TTC549 (cell line): ENCODE data around the gene MYORG.
A peak's percentile ranks its signal among the peaks of the same experiment; 100 is the strongest.

Experiments
- FAIRE-seq: peaks from 2 replicates; lab custom pipeline; 2012; peaks lifted over from hg19 to GRCh38; lab: Jason Lieb, UNC

The MYORG gene

DNA sequence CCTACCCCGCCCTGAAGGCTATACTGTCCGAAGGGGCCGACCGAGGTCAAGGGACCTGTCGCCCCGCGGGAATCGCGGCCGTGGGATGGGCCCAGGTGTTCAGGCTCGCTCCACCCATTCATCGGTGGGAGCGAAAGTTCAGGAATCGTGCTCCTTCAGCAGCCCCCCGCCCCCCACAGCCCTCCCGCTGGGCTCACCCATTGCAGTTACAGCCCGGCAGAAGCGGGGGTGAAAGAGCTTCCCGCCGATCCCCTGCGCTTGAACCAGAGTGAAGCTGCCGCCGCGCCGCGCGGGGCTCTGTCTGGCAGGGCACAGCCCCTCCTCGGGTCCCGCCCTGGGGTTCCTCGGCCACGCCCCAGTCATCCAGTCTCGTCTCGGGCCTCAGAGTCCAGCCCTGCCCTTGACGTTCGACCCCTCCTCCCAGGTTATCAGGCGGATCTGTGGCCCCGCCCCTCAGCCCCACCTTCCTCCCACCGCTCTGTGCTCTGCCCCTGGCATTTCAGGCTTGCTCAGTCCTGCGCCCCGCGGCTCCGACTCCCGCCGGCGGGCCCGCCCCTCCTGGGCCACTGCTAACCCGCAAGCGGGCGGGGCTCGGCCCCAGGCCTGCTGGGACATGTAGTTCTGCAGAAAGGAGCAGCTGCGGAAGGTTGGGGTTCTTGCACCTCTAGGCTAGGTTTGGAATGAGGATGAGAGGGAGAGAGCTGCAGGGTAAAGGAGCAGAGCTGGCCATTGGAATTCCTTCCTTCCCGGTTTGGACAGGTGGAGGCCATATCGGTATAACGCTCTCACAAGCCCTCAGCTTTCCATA lies at the start of gene MYORG:
TSS of gene MYORG (minus strand) at position 303 of the 808 bp plus-strand sequence. CDS start 3,955 bp downstream, outside the sequence.
- peak; percentile 77 for FAIRE-seq

DNA sequence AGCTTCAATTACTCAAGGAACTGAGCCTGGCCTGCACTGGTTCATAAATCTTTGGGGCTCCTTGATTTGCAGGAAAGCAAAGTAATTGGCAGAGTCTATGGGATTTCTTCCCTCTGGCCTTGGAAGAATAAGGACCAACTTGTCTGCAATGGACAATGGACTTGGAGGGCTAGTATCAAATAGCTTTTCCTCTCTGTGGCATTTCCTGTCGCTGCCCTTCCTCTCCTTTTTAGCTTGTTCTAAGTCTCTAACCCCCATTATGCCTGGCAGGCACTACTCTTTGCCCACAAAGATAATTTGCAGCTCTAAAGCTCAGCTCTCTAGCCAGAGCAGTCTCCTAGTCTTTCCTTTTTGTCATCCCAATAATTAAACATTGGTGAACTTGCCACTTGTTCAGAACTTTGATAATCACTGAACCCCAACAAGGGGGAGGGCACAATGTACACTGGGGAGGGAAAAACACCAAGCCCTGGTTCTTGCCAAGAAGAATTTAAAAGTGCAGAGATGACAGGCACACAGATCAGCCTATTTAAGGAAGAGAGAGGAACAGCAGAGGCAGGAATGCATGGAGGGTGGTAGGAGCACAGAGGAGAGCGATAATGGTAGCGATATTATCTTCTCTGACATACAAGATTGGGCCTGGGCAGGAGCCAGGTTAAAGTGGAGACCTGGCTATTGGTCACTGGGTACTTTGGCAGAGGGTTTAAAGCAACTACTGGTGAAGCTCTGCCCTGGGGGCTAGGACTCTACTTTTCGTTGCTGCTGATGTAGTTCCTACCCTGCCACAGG lies 43.2 kb upstream of the MYORG start:
- no peak for FAIRE-seq

DNA sequence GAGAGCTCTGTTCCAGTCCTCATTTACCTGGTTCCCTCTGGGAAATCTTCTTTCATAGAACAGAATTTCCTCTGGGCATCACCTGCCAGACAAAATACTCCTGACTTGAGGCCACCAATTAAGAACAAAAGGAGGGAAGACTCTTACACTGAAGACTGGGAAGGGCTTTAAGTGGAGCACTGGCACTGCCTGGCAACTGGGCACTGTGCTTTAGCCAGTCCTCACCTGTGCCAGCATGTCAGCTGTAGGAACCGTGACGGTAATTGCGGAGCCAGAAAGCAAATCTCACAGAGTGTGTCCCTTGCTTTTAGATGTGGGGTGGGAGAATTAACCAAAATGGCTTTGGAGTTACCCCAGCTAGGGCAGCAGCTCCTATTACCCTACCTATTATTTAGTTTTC lies 41.0 kb upstream of the MYORG start:
- FAIRE-seq = no peak

DNA sequence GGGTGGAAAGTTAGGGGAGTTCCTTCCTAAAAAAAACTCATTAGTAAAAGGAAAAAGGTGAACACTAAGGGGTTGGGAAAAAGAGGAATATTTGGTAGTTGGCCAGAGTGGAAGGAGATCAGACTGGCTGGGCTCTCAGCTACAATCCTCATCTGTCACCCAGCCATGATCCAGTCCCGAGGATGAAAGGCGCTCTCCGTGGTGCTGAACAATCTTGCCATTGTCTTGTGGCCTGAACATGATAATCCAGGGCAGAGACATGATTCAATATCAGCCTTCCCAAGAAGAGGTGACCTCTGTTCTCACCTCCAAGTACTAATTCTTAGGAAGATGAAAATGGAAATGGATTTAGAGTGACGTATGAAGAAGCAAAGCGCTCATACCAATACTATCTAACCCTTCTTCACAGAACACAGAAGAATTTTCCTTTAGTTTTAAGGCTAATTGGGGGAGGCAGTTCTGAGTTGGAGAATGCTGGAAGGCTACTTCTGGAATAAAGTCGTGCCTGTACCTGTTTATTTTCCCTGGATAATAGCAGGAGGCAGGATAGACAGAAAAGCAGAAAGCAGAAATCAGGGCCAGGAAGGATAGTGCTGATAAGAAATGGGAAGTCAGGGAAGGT lies 36.6 kb upstream of the MYORG start:
- no peak for FAIRE-seq

DNA sequence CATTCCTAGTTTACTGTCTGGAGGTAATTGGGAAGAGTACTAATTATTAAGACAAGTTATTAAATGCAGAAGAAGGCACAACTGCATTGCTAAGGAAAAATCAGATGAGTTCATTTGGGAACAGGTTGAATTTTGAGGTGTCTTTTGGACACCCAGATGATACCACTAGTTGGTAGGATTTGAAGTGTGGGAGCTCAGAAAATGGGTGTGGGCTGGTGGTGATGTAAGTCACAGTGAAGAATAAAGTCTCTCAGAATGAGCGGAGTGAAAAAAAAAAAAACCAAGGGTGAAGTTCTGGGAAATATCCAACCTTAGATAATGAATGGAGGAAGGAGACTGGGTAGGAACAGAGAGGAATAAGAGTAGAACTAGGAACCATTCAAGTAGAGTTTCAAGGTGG lies 35.6 kb upstream of the MYORG start:
- FAIRE-seq = no peak

DNA sequence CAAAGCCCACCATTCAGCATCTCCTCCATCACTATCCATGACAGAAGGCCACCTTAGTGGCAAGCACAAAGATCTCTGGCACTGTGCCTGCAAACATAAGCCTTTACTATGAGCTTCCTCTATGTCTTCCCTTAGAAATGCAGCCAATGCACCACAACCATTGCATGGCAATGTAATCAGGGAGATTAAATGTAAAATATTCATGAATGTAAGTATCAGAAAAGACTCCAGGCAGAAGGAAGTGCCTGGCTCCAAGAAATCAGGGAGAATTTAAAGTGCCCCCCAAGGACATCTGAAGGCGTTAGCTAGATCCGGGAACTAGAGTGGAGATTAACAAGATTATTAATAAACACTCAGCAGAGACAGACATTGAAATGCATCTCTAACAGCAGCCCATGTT lies 32.5 kb upstream of the MYORG start:
- FAIRE-seq = no peak

DNA sequence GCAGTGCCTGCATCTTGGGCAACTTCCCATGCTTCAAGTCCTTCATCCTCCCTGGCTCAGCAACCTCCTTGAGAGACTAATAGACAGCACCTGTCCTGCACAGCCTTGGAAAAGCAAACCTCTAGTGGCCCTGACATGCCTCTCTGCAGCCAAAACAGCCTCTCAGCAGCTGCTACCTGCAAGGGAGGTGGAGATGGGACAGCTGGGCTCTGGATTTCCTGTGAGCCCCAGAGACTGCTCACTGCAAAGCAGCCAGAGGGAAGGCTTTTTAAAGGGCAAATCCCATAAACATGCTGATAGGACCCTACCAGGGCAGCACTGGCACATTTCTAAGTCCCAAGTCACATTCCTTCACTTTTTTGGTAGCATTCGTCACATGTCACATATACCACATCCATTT lies 31.5 kb upstream of the MYORG start:
- no peak for FAIRE-seq

DNA sequence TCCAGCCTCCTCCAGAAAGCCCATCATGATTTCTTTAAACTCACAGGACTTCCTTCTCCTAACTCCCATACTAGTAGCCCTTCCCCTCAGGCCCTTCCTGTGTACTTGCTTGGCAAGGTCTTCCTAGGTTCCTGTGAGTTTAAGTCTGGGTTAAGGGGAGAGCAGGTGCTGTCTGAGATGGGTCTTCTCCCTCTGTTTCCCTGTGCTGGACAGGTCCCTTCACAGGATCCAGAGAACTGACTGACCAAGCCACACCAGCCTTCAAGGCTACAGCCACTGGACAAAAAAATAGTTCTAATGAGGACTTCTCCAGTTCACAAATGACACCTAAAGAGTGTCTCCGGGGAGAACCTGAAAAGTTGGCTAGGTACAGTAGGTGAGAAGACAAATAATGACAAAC lies 29.5 kb upstream of the MYORG start:
- FAIRE-seq = no peak

DNA sequence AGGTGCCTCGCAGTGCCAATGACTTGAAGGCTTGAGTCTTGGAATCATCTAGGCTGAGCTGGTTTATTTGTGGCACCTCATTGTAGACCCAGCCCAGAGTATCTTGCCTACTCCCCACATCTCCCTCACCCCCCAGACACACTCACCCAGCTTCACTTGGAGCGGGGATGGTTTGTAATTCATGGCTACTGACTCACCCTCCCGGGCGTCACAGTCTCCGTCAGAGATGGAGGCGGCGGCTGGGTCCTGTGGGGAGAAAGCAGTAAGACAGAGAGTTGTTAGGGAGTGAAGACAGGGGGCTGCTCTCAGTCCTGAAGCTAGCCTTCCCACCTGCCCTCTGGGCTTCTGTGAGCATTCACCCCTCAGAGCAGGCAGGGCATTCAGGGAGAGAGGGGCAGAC lies 29.0 kb upstream of the MYORG start:
- FAIRE-seq = no peak

DNA sequence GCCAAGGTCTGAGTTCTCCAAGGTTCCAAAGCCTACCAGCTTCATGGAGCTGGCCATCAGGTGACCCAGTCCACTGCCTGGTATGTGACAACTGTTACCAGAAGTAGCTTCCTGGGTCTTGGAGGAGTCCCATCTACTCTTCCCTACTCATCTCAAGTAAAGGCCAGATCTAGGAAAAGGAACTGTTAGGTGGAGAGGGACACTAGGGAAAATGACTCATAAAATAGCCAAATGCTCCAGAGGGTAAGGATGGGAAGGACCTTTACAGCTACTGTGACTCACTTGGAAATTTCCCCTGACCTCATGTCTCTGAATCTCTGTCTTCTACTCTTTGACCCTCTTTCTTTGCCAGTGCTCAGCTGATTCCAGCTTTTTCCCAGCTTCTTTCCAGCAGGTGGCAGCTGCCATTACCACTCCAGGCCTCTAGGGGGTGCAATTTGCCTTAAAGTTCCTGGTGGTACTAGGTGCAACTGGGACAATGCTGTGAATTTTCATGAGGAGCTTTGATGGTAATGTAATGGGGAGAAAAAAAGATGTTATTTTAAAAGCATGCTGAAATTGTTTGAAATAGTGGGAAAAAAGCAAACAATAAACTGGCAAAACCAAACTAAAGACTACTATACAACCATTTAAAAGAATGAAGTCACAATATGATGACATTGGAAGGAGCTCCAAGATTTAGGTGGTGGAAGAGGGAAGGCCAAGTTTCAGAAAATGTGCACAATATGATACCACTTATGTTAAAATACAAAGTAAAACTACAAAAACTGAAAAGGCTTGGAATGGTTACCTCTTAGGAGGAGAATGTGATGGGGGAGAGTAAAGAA lies 27.1 kb upstream of the MYORG start:
- peak; percentile 42 for FAIRE-seq

DNA sequence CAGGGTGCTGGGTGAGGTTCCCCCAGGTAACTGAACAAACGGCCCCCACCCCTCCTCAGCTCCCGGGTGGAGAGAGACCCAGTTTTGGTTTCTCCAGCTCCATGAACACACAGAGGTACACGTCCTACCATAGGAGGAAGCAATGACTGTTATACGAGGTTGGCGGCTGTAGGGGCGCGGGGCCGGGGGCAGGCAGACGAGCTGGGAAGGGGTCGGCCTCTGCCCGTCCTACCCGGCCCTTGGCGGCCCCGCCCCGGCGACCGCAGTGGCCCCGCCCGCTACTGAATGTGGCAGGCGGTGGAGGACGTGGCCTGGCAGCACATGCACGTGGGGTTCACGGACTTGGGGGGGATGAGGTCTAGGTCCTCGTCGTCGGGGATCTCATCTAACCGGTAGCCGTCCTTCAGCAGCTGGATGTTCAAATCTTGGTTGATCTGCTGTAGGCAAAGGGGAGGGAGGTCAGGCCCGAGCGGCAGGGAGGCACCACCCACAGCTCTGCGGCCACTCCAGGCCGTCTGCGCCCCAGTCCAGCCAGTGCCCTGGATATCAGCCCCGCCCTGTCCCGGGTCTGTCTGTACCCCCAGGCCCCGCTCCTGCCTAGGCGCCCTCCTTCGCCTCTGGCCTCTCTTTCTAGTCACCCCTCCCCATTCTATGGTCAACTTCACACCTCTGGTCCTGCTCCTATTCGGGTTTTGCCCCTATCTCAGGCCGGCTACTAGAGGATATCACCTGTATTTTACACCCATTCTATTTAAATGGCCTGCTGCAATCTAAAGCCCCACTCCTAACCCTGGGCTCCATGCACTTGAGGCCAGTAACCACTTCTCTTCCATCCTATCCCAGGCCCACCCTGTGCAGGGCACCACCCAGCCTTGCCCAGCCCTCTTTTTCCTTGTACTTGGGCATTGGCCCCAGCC lies 24.2 kb upstream of the MYORG start:
- no peak for FAIRE-seq

DNA sequence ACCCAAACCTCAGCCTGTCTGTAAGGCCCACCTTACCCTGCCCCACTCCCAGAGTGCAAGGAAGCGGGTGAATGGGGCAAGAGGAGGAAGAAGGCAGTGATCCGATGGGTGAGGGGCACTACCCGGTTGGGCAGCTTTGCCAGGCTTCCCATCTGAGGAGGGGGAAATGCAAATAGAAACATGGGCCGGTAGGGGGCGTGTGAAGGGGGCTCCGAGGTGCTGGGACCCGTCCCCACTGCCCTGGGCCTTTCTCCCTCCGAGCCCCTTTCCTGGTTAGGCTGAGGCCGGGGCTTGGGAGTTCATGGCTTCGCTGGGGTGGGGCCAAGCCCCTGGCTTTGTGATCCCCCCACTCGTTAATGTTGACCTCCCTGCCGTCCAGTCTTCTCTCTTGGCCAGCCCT lies 23.6 kb upstream of the MYORG start:
- no peak for FAIRE-seq

DNA sequence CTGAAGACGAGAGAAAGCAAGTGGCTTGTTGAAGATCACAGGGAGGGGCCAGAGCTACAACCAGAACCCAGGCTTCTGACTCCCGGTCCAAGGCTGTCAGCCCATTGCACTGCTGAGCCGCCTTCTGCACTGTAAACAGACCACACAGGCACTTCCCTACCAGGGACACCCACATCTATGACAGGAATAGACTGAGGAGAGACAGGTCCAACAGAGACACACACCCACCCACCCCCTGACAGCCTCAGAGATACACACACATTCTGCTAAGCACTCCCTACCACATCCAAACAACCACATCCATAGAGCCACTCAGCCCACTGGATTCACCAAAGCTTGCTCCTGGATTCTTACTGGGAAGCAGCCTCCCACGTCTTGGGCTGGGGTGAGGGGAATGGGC lies 23.0 kb upstream of the MYORG start:
- FAIRE-seq = no peak

DNA sequence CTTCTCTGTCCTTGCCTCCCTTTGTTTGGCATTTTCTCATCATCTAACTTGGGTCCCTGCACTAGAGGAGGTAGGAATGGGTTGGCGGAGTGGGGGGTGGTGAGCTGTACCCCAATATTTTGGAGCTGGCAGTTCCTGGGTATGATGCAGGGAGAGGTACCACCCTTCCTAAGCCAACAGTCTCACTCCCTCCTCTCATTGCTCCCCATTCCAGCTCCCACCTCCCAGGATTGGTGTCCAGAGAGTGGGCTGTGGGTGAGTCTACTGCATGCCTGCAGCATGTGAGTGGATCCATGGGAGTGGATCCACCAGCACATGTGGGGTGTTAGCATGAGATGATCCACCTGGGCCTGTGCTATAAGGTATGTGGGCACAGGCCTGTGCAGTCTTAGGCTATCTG lies 22.2 kb upstream of the MYORG start:
- FAIRE-seq = no peak

DNA sequence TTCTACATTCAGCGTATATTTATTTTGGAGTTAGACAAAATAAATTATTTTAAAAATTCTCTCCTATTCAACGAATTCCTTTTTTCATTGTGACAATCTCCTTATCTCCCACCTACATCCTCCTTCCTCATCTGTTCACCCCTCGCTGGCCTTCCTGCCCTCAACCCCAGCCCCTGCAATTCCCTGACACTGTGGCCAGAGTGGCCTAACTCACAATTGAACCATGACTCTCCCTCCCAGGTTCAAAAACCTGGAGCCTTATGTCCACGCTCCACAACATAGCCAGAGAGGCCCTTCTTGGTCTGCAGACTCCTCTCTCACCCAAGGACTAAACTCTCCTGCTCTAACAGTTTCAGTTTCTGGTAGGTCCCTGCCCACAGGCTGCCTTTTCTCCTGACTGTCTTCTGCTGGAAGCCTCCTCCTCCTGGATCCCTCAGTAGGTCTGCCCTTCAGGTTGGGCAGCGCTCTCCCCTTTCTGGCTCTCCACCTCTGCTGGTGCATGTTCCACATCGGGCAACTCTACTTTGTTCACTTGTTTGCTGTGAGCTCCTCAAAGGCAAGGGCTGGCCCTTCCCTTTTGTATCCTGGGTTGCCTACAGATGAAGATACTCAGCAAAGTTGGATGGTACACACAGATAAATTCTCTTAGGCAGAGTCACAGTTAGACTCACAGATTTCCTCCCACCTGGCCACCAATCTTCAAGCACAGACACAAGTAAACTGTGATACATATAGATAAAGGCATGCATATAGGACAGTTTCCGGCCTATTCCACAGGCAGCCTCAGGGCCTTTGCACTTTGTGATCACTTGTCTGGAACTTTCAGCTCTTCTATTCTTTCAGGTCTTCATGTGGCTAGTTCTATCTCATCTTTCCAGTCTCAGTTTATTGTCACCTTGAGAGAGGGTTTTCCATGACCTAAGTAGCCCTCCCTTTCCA lies 19.8 kb upstream of the MYORG start:
- FAIRE-seq = no peak

DNA sequence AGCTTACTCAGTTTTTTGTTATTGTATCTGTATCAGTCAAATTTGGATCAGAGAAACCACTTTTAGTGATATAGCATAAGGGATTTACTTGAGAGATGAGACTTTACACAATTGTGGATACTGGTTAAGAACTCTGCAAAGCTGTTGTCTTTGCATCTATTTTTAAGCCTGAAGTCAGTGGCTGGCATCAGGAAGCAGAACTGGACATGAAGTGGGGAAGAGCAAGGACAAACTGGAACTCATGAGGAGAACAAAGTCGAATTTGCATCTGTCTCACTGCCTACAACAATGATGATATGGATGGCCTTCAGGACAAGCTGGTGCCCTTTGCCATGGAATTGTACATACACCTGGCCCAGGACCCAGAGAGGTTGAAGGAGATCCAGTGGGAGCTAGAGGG lies 15.8 kb upstream of the MYORG start:
- FAIRE-seq = no peak

DNA sequence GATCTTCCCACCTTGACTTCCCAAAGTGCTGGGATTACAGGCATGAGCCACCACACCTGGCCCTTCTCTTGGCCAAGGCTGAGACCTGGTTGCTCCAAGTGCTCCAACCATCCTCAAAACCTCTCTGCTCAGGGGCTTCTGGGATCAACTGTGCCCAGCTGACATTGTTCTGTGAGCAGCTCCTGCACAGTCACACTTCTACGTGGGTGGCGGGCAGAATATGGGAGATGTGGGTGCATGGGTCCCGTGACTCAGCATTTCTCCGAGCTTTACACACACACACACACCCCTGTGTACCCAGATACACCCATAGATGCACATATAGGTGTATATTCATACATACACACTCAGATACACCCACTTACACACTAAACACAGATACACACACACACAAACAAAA lies 10.5 kb upstream of the MYORG start:
- FAIRE-seq = no peak

DNA sequence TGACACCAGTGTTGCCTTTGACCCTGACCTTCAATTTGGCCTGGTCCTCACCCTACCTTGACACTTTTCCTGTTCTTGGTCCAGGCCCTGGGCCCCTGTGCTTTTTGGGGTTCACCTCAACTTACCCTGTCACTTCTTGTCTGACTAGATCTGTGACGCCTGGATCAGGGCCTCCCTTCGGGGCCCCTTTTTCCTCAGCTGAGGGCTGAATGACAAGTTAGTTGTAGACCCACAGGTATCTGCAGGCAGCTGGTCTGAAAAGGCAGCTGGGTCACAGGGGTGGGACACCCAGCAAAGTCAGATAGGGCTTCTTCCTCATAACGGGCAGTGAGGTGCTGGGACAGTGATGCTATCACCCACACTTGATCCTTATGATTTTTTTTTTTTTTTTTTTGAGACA lies 10.0 kb upstream of the MYORG start:
- no peak for FAIRE-seq

DNA sequence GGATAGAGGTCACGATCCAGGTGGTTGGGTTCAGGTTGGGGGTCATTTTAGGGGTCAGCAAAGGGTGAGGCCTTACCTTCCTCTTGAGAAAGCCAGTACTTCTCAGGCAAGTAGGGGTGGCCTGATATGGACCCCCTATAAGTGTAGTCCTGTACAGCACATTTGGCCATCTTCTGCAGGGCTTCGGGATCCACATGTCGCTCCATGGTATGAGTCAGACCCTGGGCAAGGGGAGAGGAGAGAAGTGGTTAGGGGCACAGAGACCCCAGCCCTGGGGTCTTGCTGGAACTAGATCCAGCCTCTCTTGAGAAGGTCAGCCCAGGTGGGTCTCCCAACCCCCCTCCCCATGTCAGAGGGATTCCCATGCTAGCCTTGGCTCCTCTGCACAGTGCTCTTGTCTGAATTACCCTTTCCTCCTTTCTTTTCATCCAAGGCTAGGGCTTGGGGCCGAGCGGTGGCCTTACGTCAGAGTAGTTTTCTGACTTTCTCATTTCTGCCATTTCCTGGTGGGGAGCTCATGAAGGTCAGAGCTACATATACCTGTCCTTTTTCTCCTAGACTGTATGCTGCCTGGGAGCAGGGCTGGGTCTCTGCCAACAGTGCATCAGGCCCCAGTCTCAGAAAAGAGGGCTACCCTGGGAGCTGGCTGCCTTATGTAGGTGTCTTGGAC lies 9.0 kb upstream of the MYORG start:
- no peak for FAIRE-seq
